H1 (cell line): ENCODE data around the gene PGM3. TPM values are rescaled to one million over a fixed set of nuclear protein-coding genes. Genes with fewer than 3 reads are reported as not detected.

ENCODE experiments used
- FOSL1 ChIP-seq: IDR thresholded peaks from 2 replicates; pipeline ENCODE4 v1.6.1; 2011; ENCODE audit warnings: mild to moderate bottlenecking, low read depth, low read length, moderate library complexity; ENCODE audit not compliant: insufficient read depth
- GTF2F1 ChIP-seq: IDR thresholded peaks from 2 replicates; pipeline ENCODE4 v1.6.1; 2012; ENCODE audit warnings: low read depth, low read length, improper control_type of control experiment, borderline replicate concordance
- HDAC2 ChIP-seq, 2 experiments: fragments of 300-600 bp in 1 of 2; sonication (generic) in 1 of 2; IDR thresholded peaks; 2 replicates each; pipeline ENCODE4 v1.6.1; 2011 to 2012; ENCODE audit warnings: low read depth in 2 of 2, low read length in 2 of 2, mild to moderate bottlenecking in 2 of 2, moderate library complexity in 2 of 2, borderline replicate concordance in 1 of 2, inconsistent platforms in 1 of 2
- MAFK ChIP-seq: IDR thresholded peaks from 2 replicates; pipeline ENCODE4 v1.6.1; 2012; ENCODE audit warnings: low read depth, mild to moderate bottlenecking, improper control_type of control experiment, low read length
- polyA plus RNA-seq, 7 experiments: library from polyadenylated mRNA; depleted of rRNA in 3 of 7; stranded (reverse) in 5 of 7; unstranded in 2 of 7; fragments of >200 nt in 5 of 7; fragments of 200-250 nt in 2 of 7; gene quantifications; 1 replicate in 5 of 7; 2 replicates in 1 of 7; 4 replicates in 1 of 7; pipeline versions ENCODE4 v1.2.1 to v1.2.3, GENCODE V29; 2011 to 2013; ENCODE audit warnings: missing spikeins in 2 of 7, mixed read lengths in 2 of 7
- total RNA-seq: library from RNA; stranded (reverse); fragmentation: NEBNext Ultra II Directional; extraction: Animal tissue kit (Norgen Biotek cat#: 25700); gene quantifications from 2 replicates; pipeline ENCODE4 v1.2.1, GENCODE V29; 2021
- TF ChIP-seq, protein P1 (sequence below): IDR thresholded peaks from 2 replicates; pipeline ENCODE4 v1.6.1; 2011; ENCODE audit warnings: low read length, improper control_type of control experiment
- TF ChIP-seq, protein P2 (sequence below): IDR thresholded peaks from 2 replicates; pipeline ENCODE4 v1.6.1; 2012; ENCODE audit warnings: low read length, inconsistent platforms

PGM3 gene
- total and polyA plus RNA-seq, 2 of the 8 experiments (the other 6 are each of a cell fraction or from before 2014, with no cell fraction given): 14.5 to 60.5 TPM

DNA sequence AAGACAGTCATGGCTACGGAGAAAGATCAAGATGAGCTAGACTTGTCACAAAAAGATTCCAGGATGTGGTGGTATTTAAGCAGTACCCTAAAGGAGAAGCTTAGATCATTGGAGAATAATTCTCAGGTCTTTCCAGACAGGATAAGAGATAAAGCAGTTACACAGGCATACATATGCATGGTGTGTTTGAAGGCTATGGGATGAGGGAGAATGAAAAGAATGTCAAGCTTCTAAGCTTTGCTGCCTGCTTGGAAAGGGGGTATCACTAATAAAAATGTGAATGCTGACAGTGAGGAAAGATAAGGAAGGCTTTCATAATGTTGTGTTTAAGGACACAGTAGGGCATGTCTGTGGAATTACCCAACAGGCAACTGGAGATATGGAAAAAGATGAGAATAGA is 28.2 kb upstream of the PGM3 start (continued):
- TF ChIP-seq GTF2F1 (no peak), MAFK (no peak), HDAC2 (IDR thresholded peaks at IDR 0.05; ENCODE audit: borderline replicate concordance in 1 of 2, low read depth in 2 of 2, low read length in 2 of 2) (no peak), FOSL1 (no peak)
- TF ChIP-seq, protein P1, sequence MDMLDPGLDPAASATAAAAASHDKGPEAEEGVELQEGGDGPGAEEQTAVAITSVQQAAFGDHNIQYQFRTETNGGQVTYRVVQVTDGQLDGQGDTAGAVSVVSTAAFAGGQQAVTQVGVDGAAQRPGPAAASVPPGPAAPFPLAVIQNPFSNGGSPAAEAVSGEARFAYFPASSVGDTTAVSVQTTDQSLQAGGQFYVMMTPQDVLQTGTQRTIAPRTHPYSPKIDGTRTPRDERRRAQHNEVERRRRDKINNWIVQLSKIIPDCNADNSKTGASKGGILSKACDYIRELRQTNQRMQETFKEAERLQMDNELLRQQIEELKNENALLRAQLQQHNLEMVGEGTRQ: no peak
- TF ChIP-seq, protein P2, sequence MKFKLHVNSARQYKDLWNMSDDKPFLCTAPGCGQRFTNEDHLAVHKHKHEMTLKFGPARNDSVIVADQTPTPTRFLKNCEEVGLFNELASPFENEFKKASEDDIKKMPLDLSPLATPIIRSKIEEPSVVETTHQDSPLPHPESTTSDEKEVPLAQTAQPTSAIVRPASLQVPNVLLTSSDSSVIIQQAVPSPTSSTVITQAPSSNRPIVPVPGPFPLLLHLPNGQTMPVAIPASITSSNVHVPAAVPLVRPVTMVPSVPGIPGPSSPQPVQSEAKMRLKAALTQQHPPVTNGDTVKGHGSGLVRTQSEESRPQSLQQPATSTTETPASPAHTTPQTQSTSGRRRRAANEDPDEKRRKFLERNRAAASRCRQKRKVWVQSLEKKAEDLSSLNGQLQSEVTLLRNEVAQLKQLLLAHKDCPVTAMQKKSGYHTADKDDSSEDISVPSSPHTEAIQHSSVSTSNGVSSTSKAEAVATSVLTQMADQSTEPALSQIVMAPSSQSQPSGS: no peak
